K562 (cell line): ENCODE data around the gene MYO6. TPM values are rescaled to one million over a fixed set of nuclear protein-coding genes. Genes with fewer than 3 reads are reported as not detected.
A peak's percentile ranks its signal among the peaks of the same experiment; 100 is the strongest.

Experiments used
- ATAC-seq: fragments of 200-7000 bp; cut with Tn5 transposase; 3 replicates; pipeline ENCODE4 v1.9.1; 2020; ENCODE audit warnings: moderate library complexity
- BruUV-seq: library from RNA; stranded (reverse); fragments of 400-500 nt; replicated peaks from 2 replicates; lab custom pipeline; 2021; lab: Mats Ljungman, UMichigan
- CTCF ChIA-PET: fragments of 300-600 bp; formaldehyde crosslinking; extraction: SDS; loops from one replicate; lab custom pipeline; 2021; ENCODE audit warnings: low intra/inter-chr PET ratio; lab: Yijun Ruan, JAX
- POLR2A ChIA-PET: fragments of 300-600, 350-650 bp; sonication (Branson Sonifier 250); formaldehyde crosslinking; extraction: SDS; loops from one replicate; lab custom pipeline; 2021; ENCODE audit warnings: antibody characterized with exemption, inconsistent platforms; lab: Yijun Ruan, JAX
- DNase-seq, 4 experiments: peaks; one replicate each; pipeline versions ENCODE4 v3.0.0 to v3.0.0-alpha.2; 2011 to 2018; ENCODE audit warnings: low spot score in 3 of 4, mixed read lengths in 3 of 4; ENCODE audit errors: extremely low read depth in 1 of 4
- FAIRE-seq: peaks from 2 replicates; lab custom pipeline; 2011; peaks lifted over from hg19 to GRCh38; lab: Jason Lieb, UNC
- H2AFZ ChIP-seq: 2 replicates; pipeline ENCODE4 v1.6.0; 2011; ENCODE audit warnings: low read depth, low read length, control low read depth, inconsistent platforms
- H3K27ac ChIP-seq: fragments of 200-600 bp; 3 replicates; pipeline ENCODE4 v1.8.0; 2011; ENCODE audit warnings: low read depth, mild to moderate bottlenecking, control low read depth, inconsistent platforms, low read length, moderate library complexity, mixed read lengths; ENCODE audit errors: extremely low read depth
- H3K27me3 ChIP-seq, 2 experiments: fragments of 300-600 bp in 1 of 2; 2 replicates in 1 of 2; 3 replicates in 1 of 2; pipeline versions ENCODE4 v1.6.0 to v1.8.0; 2011; ENCODE audit warnings: inconsistent platforms in 2 of 2, low read length in 2 of 2, mild to moderate bottlenecking in 1 of 2, mixed read lengths in 1 of 2, moderate library complexity in 1 of 2; ENCODE audit not compliant: control insufficient read depth in 2 of 2, insufficient read depth in 2 of 2
- H3K36me3 ChIP-seq: fragments of 300-600 bp; 3 replicates; pipeline ENCODE4 v1.8.0; 2011; ENCODE audit warnings: mild to moderate bottlenecking, low read length, inconsistent platforms; ENCODE audit not compliant: control insufficient read depth, insufficient read depth
- H3K4me1 ChIP-seq, 2 experiments: fragments of 200-600 bp in 1 of 2; replicated peaks in 1 of 2; 2 replicates in 1 of 2; 3 replicates in 1 of 2; pipeline versions ENCODE4 v1.5.1 to v1.8.0; 2011; ENCODE audit warnings: inconsistent platforms in 2 of 2, low read length in 2 of 2, mild to moderate bottlenecking in 1 of 2, mixed read lengths in 1 of 2, moderate library complexity in 1 of 2; ENCODE audit not compliant: control insufficient read depth in 2 of 2, insufficient read depth in 2 of 2
- H3K4me2 ChIP-seq: 2 replicates; pipeline ENCODE4 v1.6.1; 2011; ENCODE audit warnings: low read length, control low read depth, inconsistent platforms, mixed read lengths; ENCODE audit not compliant: insufficient read depth
- H3K4me3 ChIP-seq: fragments of 200-600 bp; sonication (generic), shearing (Covaris generic); 2 replicates; pipeline ENCODE4 v1.5.1; 2016; ENCODE audit warnings: control low read depth, inconsistent platforms
- H3K79me2 ChIP-seq: fragments of 200-600 bp; 3 replicates; pipeline ENCODE4 v1.8.0; 2011; ENCODE audit warnings: low read length, inconsistent platforms; ENCODE audit not compliant: control insufficient read depth, insufficient read depth
- H3K9ac ChIP-seq, 2 experiments: 2 replicates each; pipeline versions ENCODE4 v1.6.0 to v1.6.1; 2011; ENCODE audit warnings: low read depth in 2 of 2, low read length in 2 of 2, control low read depth in 1 of 2, inconsistent platforms in 1 of 2, mild to moderate bottlenecking in 1 of 2, mixed read lengths in 1 of 2; ENCODE audit not compliant: insufficient read depth in 1 of 2
- H3K9me1 ChIP-seq: one replicate; pipeline ENCODE4 v1.6.0; 2011; ENCODE audit warnings: inconsistent platforms, mild to moderate bottlenecking, low read length, moderate library complexity; ENCODE audit not compliant: control insufficient read depth, insufficient read depth
- H3K9me3 ChIP-seq: replicated peaks from 2 replicates; pipeline ENCODE4 v1.5.1; 2011; ENCODE audit warnings: low read depth, low read length, inconsistent platforms; ENCODE audit not compliant: control insufficient read depth, insufficient read depth
- H4K20me1 ChIP-seq: replicated peaks from 2 replicates; pipeline ENCODE4 v1.6.1; 2011; ENCODE audit warnings: low read length, inconsistent platforms, mixed read lengths; ENCODE audit not compliant: control insufficient read depth, insufficient read depth
- CBX2 ChIP-seq: fragments of 200-600 bp; sonication (generic); IDR thresholded peaks from one replicate; pipeline ENCODE4 v1.6.1; 2012; ENCODE audit warnings: mild to moderate bottlenecking, low read length, inconsistent platforms; ENCODE audit not compliant: insufficient read depth, poor library complexity, severe bottlenecking
- EGR1 ChIP-seq: fragments of 450-650 bp; conservative IDR thresholded peaks from 2 replicates; pipeline ENCODE4 v1.6.1; 2017; ENCODE audit warnings: mild to moderate bottlenecking
- KAT2B ChIP-seq: IDR thresholded peaks from one replicate; pipeline ENCODE4 v1.6.1; 2012; ENCODE audit warnings: low read depth, mild to moderate bottlenecking, control low read depth, inconsistent platforms, low read length, moderate library complexity
- MED1 ChIP-seq: sonication (generic); formaldehyde crosslinking; IDR thresholded peaks from 2 replicates; pipeline ENCODE4 v1.8.1; 2023; ENCODE audit warnings: missing genetic modification reagents, borderline replicate concordance
- MYNN ChIP-seq, 2 experiments: sonication (generic); formaldehyde crosslinking in 1 of 2; IDR thresholded peaks; 2 replicates each; pipeline versions ENCODE4 v1.5.0 to v1.6.1; 2016 to 2020; ENCODE audit warnings: antibody characterized with exemption in 1 of 2, missing genetic modification reagents in 1 of 2
- NFATC3 ChIP-seq: fragments of 450-650 bp; IDR thresholded peaks from 2 replicates; pipeline ENCODE4 v1.6.1; 2017; ENCODE audit warnings: mild to moderate bottlenecking
- NKRF ChIP-seq: fragments of 450-650 bp; IDR thresholded peaks from 2 replicates; pipeline ENCODE4 v1.6.1; 2016; ENCODE audit warnings: borderline replicate concordance
- TBL1XR1 ChIP-seq, 2 experiments: IDR thresholded peaks; 2 replicates each; pipeline ENCODE4 v1.6.1; 2012; ENCODE audit warnings: improper control_type of control experiment in 2 of 2, low read length in 2 of 2, mild to moderate bottlenecking in 1 of 2
- YY1 ChIP-seq, 3 experiments: IDR thresholded peaks; 2 replicates each; pipeline ENCODE4 v1.6.1; 2011; ENCODE audit warnings: low read length in 2 of 3, mild to moderate bottlenecking in 2 of 3, moderate library complexity in 2 of 3, borderline replicate concordance in 1 of 3, control low read depth in 1 of 3, low read depth in 1 of 3; ENCODE audit not compliant: insufficient read depth in 3 of 3, insufficient replicate concordance in 2 of 3, control insufficient read depth in 1 of 3, insufficient read length in 1 of 3; ENCODE audit errors: extremely low read depth in 1 of 3
- ZBTB17 ChIP-seq: fragments of 450-650 bp; formaldehyde crosslinking; IDR thresholded peaks from 2 replicates; pipeline ENCODE4 v1.4.0; 2020; ENCODE audit warnings: mild to moderate bottlenecking
- ZFX ChIP-seq: sonication (generic); formaldehyde crosslinking; IDR thresholded peaks from 2 replicates; pipeline ENCODE4 v1.8.0; 2022; ENCODE audit warnings: mild to moderate bottlenecking, missing genetic modification reagents, moderate library complexity
- ZNF143 ChIP-seq: sonication (generic); formaldehyde crosslinking; IDR thresholded peaks from 2 replicates; pipeline ENCODE4 v1.9.0; 2022; ENCODE audit warnings: mild to moderate bottlenecking, missing genetic modification reagents
- ZNF224 ChIP-seq: sonication (generic); formaldehyde crosslinking; IDR thresholded peaks from 2 replicates; pipeline ENCODE4 v1.8.0; 2022; ENCODE audit warnings: mild to moderate bottlenecking, missing genetic modification reagents
- WGBS: fragments of 100-300 bp; shearing (Covaris generic); methylation state at CpG from one replicate; pipeline ENCODE4 v1.1.6; 2016; ENCODE audit warnings: low coverage, mixed read lengths; ENCODE audit not compliant: insufficient coverage; ENCODE audit errors: missing lambda C conversion rate; 5-methylcytosine and 5-hydroxymethylcytosine counted together
- in situ Hi-C: fragments of 300-500 bp; cut with MboI; formaldehyde crosslinking; loops from 4 replicates; pipeline ENCODE4 v1.15.0; 2018; ENCODE audit warnings: inconsistent platforms, mixed read lengths
- intact Hi-C: fragments of 100-400 bp; cut with micrococcal nuclease; formaldehyde crosslinking; loops from 2 replicates; pipeline ENCODE4 v1.14.2; 2022
- polyA plus RNA-seq, 8 experiments: library from polyadenylated mRNA; depleted of rRNA in 4 of 8; stranded (reverse) in 5 of 8; unstranded in 3 of 8; fragments of >200 nt; fragmentation: Nextera tagmentation in 2 of 8; fragmentation: Illumina TruSeq in 1 of 8; extraction: Ambion mirVana in 2 of 8; extraction: Trizol in 1 of 8; gene quantifications; 2 replicates each; pipeline versions ENCODE4 v1.2.1 to v1.2.3, GENCODE V29; 2011 to 2014; ENCODE audit warnings: inconsistent platforms in 1 of 8, missing spikeins in 1 of 8
- total RNA-seq, 7 experiments: library from RNA; depleted of rRNA in 6 of 7; stranded (reverse); fragments of >200 nt in 6 of 7; fragmentation: Illumina TruSeq in 2 of 7; extraction: Trizol in 2 of 7; gene quantifications; 2 replicates each; pipeline versions ENCODE4 v1.2.1 to v1.2.3, GENCODE V29; 2011 to 2021; ENCODE audit warnings: low replicate concordance in 1 of 7
- TF ChIP-seq, protein P1 (sequence below): fragments of 250-450 bp; sonication (Bioruptor Pico); IDR thresholded peaks from 2 replicates; pipeline ENCODE4 v1.4.0; 2020; ENCODE audit warnings: mild to moderate bottlenecking, moderate library complexity, borderline replicate concordance

The MYO6 gene
- total and polyA plus RNA-seq, 9 of the 15 experiments (the other 6 are each of a cell fraction or from before 2014, with no cell fraction given): 1.3 to 5.5 (median 2.7) TPM

DNA sequence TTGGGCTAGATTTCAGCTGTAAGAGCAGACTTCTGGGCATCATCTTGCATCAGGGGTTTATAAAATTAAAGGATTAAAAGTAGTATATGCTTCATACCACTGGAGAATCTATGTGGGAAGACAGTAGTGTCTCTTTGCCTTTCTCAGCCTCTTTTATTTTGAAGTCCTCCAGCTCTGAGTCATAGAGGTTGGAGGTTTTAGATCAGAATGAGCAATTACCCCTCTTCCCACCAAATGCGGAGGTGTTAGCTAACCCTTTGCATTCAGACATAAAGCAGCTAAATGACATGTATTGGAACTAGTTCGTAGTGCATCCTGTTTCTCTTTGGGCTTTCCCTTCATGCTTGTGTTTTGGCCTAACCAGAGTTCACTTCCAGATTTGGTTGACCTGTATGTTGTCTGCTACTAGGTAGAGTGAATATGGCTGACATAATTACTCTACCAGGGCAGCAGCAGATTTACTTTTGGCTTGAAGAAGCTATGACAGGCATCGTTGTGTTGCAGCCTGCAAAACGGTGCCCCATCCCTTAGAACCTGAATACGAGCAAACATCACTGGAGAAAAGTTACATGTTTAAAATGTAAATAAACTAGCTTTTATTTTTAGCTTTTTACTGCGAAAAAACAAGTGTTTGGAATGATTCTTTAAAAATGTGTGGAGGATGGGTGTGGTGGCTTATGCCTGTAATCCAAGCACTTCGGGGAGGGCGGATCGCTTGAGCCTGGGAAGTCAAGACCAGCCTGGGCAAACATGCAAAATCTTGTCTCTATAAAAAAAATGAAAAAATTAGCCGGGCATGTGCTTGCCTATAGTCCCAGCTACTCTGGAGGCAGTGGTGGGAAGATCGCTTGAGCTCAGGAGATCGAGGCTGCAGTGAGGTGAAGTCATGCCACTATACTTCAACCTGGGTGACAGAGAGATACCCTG is 82.2 kb downstream of the MYO6 start:
- FAIRE-seq (peak; percentile 65), DNase-seq (peak in 1 of 4 experiments; percentile 8), ATAC-seq (no peak)
- Histone ChIP-seq H2AFZ (no peak overlapping the region), H3K4me3 (no peak overlapping the region), H3K9me1 (no peaks in the 10 kb centered on the region), H3K9me3 (no peaks in the 10 kb centered on the region), H3K79me2 (no peaks in the 10 kb centered on the region), H3K9ac (no peak overlapping the region), H3K36me3 (no peaks in the 10 kb centered on the region), H4K20me1 (no peaks in the 10 kb centered on the region), H3K27me3 (no peaks in the 10 kb centered on the region), H3K4me1 (no peaks in the 10 kb centered on the region), H3K27ac (no peak overlapping the region), H3K4me2 (no peak overlapping the region)
- TF ChIP-seq TBL1XR1 (IDR thresholded peaks at IDR 0.05; ENCODE audit: low read length in 2 of 2) (no peak), KAT2B (no peak), NFATC3 (no peak), CBX2 (no peak), MED1 (no peak), ZBTB17 (CRISPR knock-in tag) (no peak), MYNN (IDR thresholded peaks at IDR 0.05) (peak; percentile 84; the same call in 1 of the 2 replicates), MYNN (CRISPR knock-in tag; IDR thresholded peaks at IDR 0.05) (no peak), NKRF (no peak), ZNF143 (CRISPR knock-in tag) (no peak), EGR1 (peak; percentile 54; the same call in 1 of the 2 replicates), ZFX (CRISPR knock-in tag) (no peak), ZNF224 (no peak), YY1 (IDR thresholded peaks at IDR 0.05; ENCODE audit: borderline replicate concordance in 1 of 3, control insufficient read depth in 1 of 3, extremely low read depth in 1 of 3, insufficient read depth in 3 of 3, insufficient read length in 1 of 3, insufficient replicate concordance in 2 of 3, low read depth in 1 of 3, low read length in 2 of 3) (no peak)
- TF ChIP-seq, protein P1, sequence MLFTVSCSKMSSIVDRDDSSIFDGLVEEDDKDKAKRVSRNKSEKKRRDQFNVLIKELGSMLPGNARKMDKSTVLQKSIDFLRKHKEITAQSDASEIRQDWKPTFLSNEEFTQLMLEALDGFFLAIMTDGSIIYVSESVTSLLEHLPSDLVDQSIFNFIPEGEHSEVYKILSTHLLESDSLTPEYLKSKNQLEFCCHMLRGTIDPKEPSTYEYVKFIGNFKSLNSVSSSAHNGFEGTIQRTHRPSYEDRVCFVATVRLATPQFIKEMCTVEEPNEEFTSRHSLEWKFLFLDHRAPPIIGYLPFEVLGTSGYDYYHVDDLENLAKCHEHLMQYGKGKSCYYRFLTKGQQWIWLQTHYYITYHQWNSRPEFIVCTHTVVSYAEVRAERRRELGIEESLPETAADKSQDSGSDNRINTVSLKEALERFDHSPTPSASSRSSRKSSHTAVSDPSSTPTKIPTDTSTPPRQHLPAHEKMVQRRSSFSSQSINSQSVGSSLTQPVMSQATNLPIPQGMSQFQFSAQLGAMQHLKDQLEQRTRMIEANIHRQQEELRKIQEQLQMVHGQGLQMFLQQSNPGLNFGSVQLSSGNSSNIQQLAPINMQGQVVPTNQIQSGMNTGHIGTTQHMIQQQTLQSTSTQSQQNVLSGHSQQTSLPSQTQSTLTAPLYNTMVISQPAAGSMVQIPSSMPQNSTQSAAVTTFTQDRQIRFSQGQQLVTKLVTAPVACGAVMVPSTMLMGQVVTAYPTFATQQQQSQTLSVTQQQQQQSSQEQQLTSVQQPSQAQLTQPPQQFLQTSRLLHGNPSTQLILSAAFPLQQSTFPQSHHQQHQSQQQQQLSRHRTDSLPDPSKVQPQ: no peak
- POLR2A ChIA-PET: no interaction called here
- CTCF ChIA-PET: no interaction called here
- intact Hi-C loops: no loop called here
- no TSS peak for BruUV-seq
- in situ Hi-C loops: no loop called here
- WGBS: 18% methylated on average over 12 of the region's 12 CpGs
